Activated T-helper 9 cell treated with anti-CD3 and anti-CD28 coated beads, Interleukin-2, amount 50 U/mL, for 16 hours (primary cell): ENCODE results near the gene FBXW7.

ENCODE experiments used
- DNase-seq: peaks from one replicate; pipeline ENCODE4 v3.0.0-alpha.2; 2020; ENCODE audit warnings: low read depth

Gene FBXW7

GRCh38 chr4:152471251-152471792 lies 64.6 kb downstream of the FBXW7 start:
- DNase-seq, result no peak

- no peak for DNase-seq
Observed at GRCh38 chr4:152468408-152468807, 67.5 kb downstream of the FBXW7 start.

- no peak for DNase-seq
Observed at GRCh38 chr4:152467101-152467500, 68.8 kb downstream of the FBXW7 start.

- DNase-seq, result no peak
Observed at GRCh38 chr4:152464030-152464823, 71.7 kb downstream of the FBXW7 start.

GRCh38 chr4:152463562-152463961 lies 72.3 kb downstream of the FBXW7 start:
- no peak for DNase-seq

GRCh38 chr4:152462695-152463094 lies 73.2 kb downstream of the FBXW7 start:
- DNase-seq, result no peak

- no peak for DNase-seq
Observed at GRCh38 chr4:152462047-152462446, 73.8 kb downstream of the FBXW7 start.

GRCh38 chr4:152460488-152460887 lies 75.4 kb downstream of the FBXW7 start:
- no peak for DNase-seq

- DNase-seq, result no peak
Observed at GRCh38 chr4:152459326-152459725, 76.6 kb downstream of the FBXW7 start.

GRCh38 chr4:152458801-152459302 lies 77.0 kb downstream of the FBXW7 start:
- DNase-seq, result no peak

GRCh38 chr4:152456609-152457008 lies 79.3 kb downstream of the FBXW7 start:
- DNase-seq, result no peak

- no peak for DNase-seq
Observed at GRCh38 chr4:152455311-152455710, 80.6 kb downstream of the FBXW7 start.

- no peak for DNase-seq
Observed at GRCh38 chr4:152454398-152455011, 81.4 kb downstream of the FBXW7 start.

GRCh38 chr4:152451496-152451895 lies 84.4 kb downstream of the FBXW7 start:
- no peak for DNase-seq

- DNase-seq, result no peak
Observed at GRCh38 chr4:152448854-152449253, 87.0 kb downstream of the FBXW7 start.

- DNase-seq, result no peak
Observed at GRCh38 chr4:152448038-152448707, 87.7 kb downstream of the FBXW7 start.

GRCh38 chr4:152443859-152444258 lies 92.0 kb downstream of the FBXW7 start:
- DNase-seq, result no peak

- no peak for DNase-seq
Observed at GRCh38 chr4:152437561-152437960, 98.3 kb downstream of the FBXW7 start.

GRCh38 chr4:152436384-152436783 lies 99.5 kb downstream of the FBXW7 start:
- no peak for DNase-seq

- no peak for DNase-seq
Observed at GRCh38 chr4:152434011-152434410, 101.9 kb downstream of the FBXW7 start.

GRCh38 chr4:152431784-152432183 lies 104.1 kb downstream of the FBXW7 start:
- DNase-seq, result no peak

- DNase-seq, result no peak
Observed at GRCh38 chr4:152431291-152431690, 104.6 kb downstream of the FBXW7 start.

- no peak for DNase-seq
Observed at GRCh38 chr4:152430507-152430906, 105.4 kb downstream of the FBXW7 start.
